D341Med (cell line): ENCODE measurements around the gene RAB27A.
"Not testable (repeated sequence)": the region's sequence is repeated elsewhere in the genome, so short reads cannot be mapped to it uniquely, and the experiment has no call there.

Experiments used
- DNase-seq: peaks from one replicate; pipeline ENCODE4 v3.0.0; 2012; ENCODE audit warnings: low spot score

Gene RAB27A

DNA sequence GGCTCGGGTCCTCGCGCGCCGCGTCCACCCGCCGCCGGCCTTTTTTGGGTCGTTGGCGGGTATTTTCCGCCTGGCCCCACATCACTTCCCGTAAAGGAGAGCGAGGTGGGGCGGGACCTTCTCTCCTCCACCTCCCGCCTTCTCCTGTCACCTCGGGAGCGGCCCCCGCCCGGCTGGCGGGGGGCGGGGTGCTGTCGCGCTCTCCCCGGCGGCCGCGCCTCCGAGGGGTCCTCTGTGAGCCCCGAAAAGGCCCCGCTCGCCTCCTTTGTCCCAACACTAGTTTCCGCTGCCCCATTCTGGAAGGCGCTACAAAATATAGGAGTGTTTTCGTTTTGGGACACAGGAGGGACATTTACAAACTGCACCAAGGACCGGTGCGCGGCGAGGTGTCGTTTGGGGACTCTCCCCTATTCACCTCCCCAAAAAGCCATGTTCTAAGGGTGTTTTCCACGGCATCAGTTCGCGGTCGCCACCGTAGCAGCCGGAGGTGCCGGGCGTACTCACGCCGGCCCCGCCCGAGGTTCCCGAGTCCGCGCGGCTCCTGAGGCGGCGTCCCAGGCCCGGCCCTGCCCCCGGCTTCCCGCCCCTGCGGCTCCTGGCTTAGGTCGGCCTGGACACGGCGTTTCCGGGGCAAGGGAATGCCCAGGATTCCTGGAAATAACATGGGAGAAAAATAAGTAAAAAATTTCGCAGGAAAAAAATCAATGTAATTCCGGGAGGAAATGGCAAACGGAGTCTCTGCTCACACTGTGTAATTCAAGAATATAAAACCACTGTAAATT lies at the start of gene RAB27A:
Gene RAB27A, minus strand, starts transcription at position 68 of the 782 bp plus-strand sequence. CDS start 54,879 bp downstream, outside the sequence.
- DNase-seq, result peak; percentile 80

DNA sequence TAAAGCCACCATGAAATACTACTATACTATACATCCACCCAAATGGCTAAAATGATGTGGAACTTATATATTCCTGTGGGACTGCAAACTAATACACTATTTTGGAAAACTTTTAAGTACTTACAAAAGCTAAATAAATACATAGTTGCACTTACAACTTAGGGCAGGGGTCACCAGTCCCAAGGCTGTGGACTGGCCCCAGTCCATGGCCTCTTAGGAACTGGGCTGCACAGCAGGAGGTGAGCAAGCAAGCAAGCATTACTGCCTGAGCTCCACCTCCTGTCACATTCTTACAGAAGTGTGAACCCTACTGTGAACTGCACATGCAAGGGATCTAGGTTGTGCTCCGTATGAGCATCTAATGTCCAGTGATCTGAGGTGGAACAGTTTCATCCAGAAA lies 47.5 kb upstream of the RAB27A start:
- DNase-seq, result no peak

DNA sequence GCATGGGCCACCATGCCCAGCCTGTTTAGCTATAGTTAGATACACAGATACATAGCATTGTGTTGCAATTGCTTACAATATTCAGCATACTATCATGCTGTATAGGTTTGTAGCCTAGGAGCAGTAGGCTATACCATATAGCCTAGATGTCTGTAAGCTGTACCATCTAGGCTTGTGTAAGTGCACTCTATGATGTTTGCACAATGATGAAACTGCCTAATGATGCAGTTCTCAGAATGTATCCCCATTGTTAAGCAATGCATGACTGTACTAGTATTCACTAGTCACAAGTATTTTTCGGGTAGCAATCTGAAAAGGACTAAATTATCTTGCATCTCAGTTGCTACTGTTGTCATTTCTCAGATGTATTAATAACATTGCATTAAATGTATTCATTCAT lies 45.4 kb upstream of the RAB27A start:
- no peak for DNase-seq

DNA sequence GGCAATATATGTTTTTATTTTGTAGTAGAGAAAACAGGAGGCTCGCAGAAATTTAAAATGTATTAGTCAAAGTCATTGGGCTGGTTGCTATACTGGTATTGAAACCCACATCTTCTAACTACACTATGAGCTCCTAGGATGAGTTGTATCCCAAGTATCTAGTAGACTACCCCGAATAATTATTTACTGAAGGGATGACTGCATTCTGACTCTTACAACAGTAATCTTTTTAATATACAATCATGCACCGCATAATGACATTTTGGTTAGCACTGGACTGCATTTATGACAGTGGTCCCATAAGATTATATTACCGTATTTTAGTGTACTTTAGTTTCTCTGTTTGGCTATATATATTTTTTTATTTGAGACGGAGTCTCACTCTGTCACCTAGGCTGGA lies 44.8 kb upstream of the RAB27A start:
- DNase-seq, result no peak

DNA sequence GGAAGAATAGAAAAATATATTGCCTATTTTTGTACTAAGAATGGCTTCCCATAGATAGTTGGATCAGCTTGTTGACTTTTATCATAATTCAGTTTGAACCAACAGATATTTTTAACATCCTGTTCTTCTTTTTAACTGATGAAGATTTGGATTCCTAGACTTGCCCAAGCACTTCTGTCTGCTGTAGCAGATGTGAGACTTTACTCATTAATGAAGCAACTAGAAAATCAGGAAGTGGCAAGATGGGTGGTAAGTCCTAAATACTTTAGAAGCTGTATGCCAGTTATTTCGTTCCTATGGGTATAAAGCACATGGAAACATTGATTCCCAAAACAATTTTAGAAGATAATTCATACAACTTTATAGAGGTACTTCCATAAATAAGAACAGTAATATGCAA lies 37.8 kb upstream of the RAB27A start:
- no peak for DNase-seq

DNA sequence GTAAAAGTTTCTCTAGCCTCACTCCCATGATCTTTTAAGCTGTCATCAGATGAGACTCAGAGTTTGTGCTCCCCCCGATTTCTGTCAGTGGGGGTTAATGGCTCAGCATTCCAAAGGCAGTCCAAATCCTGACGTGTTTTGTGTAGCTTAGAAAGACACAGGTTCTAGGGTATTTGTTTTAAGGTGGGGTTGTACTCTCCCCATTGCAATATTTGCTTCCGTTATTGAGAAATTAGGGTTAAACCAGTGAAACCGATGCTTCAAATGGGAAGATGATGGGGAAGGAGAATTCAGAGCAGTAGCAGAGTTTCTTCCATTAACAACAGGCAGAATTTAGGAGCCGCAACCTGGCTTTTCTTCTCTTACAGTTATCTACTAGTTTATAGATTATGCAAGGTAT lies 32.9 kb upstream of the RAB27A start:
- DNase-seq, result no peak

DNA sequence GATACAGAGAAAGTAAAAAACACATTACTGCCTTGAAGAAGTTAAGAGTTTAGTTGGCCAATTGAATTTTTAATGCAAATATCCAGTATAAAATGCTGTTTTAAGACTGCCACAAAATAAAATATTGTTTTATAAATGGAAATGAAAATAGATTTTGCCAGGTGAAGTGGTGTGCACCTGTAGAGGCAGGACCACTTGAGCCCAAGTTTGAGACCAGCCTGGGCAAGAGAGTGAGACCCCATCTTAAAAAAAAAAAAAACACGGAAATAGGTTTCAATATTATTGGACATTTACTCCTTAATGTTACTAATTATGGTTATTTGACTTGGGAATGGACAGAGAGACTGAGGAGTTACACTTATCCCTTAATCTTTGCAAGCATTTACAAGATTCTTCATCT lies 31.4 kb upstream of the RAB27A start:
- no peak for DNase-seq

DNA sequence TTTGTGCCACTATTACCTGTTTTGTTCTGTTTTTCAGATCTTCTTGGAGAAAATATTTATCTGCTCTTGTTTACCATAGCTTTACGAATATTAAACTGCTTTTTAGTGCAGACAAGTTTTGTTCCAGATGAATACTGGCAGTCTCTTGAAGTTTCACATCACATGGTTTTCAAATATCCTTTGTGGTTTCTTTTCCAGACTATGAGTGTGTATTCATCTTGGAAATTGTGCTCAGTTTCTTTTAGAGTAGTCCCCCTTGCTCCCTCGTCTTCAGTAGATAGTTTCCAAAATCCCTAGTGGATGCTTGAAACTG lies 30.6 kb upstream of the RAB27A start:
- no peak for DNase-seq

DNA sequence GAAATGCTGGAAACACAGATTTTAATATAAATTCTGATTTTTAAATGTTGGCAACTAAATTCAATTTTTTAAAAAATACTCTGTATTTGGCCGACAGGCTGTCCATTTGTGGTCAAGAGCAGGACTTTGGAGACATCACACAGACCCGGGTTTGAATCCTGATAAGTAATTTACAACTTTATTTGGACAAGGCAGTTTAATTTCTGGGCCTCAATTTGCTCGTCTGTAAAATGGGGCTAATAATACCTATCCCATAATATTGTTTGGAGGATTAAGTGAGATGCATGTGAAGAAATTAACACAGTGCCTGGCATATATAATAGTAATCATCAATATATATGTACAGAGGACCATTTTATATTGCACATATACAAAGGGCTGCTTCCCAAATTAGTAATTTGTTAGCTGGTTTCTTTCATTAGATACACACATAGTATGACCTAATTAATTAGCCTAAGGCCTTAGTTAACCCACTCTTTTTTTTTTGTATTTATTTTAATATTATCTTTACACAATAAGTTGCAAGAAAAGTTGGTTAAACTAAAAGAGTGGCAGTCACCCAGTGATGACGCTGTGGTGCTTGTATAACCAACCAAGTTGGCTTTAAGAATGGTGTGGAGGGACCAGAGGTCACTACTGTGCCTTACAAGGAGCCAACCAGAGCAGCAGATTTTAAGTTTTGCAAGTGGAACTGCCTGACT lies 30.1 kb upstream of the RAB27A start:
- no peak for DNase-seq

DNA sequence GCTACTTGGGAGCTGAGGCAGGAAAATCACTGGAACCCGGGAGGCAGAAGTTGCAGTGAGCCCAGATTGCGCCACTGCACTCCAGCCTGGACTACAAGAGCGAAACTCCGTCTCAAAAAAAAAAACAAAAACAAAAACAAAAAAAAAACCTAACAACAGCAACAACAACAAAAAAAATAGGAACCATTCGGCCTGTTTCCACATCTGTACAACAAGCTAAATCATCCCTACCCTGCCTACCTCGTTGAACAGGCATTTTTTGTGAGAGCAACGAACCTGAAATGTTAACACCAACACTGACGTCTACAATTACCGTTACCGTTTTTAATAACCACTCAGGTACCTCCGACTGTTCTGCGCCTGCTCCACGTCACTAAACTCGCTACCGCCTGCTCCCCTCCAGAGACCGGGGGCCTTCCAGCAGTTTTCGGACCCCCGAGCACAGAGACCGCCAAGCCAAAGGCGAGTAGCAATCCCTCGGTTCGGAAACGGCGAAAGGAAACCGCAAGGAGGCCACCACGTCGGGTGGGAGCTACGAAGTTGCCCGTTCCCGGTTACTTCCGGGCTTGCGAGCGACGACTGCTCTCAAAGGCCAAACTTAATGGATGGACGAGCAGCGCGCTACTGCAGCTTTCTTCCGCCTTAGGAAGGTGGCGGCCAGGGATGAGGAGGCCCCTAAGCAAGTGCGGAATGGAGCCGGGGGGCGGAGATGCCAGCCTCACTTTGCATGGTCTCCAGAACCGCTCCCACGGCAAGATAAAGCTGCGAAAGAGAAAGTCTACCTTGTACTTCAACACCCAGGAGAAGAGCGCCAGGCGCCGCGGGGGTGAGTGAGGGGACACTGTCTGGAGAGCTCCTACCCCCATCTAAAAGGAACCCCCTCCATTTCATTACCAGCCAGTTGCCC lies 29.2 kb upstream of the RAB27A start, which contains the start of the genes PIGB and PIGBOS1:
Gene PIGB, plus strand, starts transcription at position 635 of the 907 bp plus-strand sequence. Its CDS starts 29 bp downstream, at position 664.
Gene PIGBOS1, minus strand, starts transcription at position 536 of the 907 bp plus-strand sequence. CDS start 1,331 bp downstream, outside the sequence.
- DNase-seq, result peak; percentile 90

DNA sequence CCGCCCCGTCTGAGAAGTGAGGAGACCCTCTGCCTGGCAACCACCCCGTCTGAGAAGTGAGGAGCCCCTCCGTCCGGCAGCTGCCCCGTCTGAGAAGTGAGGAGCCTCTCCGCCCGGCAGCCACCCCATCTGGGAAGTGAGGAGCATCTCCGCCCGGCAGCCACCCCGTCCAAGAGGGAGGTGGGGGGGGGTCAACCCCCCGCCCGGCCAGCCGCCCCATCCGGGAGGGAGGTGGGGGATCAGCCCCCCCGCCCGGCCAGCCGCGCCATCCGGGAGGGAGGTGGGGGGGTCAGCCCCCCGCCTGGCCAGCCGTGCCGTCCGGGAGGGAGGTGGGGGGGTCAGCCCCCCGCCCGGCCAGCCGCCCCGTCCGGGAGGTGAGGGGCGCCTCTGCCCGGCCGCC lies 13.2 kb upstream of the RAB27A start:
- DNase-seq, result not testable (repeated sequence)

DNA sequence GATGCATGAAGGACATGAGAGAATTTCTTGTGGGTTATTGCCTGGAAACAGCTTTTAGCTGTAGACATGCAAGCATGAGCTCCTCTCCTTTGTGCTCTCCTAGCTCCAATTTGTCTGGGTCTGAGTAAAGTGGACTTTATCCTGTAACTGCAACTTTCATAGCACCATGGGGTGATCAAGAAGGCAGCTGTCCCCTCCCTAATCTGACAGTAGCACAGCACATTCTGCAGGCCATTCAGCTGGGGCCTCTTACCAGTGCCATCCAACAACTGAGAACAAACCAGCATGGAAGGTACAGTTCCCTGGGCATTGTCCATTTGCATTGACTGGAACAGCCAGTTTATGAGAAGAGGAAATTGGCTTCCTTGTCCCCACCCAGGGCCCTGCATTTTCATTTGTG lies 7.7 kb upstream of the RAB27A start:
- no peak for DNase-seq

DNA sequence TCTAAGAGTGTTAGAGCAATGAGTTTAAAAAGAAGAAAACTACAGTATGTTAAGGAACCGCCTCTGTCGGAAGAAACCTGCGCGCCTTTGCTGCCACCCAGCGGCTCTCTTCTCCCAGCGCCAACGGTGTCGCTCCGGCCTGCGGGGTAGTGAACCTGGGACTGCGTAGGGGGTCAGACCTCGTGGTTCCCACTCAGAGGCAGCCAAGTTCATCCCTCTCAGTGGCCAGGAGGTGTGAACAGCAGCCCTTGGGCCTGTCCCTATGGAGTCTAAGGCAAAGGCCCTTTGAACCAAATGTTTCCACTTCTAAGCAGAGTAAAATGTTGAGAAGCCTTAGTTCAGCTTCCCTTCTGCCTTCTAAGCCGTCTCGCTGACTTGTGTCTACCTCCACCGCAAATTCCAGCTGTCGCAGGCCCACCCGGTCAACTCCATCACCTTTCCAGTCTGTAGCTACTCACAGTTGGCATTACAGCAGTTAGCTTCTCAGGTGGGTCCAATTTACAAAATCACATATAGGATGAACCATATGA lies 980 bp upstream of the RAB27A start:
- DNase-seq, result peak; percentile 89

DNA sequence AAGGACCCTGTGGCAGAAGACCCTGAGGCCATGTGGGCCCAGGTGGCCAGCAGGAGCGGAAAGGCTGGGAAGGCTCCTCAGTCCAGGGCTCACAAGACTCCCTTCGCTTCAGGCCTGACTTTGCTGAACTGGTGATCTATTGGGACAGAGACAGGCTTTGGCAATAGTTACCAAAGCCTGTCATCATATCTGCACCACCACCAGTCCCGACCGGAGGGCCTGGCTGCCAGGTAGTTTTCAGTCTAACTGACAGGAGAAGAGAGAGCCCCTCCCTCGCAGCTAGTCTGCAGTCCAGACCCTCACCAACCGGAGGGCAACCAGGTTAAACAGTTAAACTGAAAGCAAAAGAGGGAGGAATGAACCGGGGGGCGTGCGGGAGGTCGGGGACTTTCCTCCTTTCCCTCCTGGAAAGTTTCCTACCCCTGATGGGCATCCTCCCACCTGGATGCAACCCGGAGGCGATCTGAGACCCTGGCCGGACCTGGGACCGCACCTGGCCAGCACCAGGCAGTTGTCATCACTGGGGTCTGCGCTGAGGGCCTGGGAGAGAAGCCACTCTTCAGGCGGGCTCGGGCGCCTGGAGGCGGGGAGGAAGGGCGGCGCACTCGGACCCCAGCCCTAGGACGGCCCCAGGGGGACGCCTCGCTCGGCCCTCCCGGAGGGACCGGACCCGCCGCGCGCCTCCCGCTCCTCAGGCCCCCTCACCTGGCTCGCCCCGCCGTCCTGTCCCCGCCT lies 435 bp downstream of the RAB27A start:
- DNase-seq, result peak; percentile 44

DNA sequence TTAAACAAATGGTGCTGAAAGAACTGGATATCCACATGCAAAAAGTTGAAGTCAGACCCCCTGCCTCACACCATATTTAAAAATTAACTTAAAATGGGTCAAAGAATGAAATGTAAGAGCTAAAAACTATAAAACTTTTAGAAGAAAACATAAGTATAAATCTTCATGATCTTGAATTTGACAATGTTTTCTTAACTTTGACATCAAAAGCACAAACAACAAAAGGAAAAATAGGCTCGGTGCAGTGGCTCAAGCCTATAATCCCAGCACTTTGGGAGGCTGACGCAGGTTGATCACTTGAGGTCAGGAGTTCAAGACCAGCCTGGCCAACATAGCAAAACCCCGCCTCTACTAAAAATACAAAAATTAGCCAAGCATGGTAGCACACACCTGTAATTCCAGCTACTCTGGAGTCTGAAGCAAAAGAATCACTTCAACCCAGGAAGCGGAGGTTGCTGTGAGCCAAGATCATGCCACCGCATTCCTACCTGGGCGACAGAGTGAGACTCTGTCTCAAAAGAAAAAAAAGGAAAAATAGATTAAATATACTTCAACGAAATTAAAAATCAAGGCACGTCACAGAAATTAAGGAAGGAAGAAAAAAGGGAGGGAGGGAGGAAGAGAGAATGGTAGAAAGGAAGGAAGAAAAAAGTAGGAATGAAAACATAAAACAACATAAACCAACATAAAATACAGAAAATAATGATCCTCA lies 1.5 kb downstream of the RAB27A start:
- DNase-seq, result no peak

DNA sequence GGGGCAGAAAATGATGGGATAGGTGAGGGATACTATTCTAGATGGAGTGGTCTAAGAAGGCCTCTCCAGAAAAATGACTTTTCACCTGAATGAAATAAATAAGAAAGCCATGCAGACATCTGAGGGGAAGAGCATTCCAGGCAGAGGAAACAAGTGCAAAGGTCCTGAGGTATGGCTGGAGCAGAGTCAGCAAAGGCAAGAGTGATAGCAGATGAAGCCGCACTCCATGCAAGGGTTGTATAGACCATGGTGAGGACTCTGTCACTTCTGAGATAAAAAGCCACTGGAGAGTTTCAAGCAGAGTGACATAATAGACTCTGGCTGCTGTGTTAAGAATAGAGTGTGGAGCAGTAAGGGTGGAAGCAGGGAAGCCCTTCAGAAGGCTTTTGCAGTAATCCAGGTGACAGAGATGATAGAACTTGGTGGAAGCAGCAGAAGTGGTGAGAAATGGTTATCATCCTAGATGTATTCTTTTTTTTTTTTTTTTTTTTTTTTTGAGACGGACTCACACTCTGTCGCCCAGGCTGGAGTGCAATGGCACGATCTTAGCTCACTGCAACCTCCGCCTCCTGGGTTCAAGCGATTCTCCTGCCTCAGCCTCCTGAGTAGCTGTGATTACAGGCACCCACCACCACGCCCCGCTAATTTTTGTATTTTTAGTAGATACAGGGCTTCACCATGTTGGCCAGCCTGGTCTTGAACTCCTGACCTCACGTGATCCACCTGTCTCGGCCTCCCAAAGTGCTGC lies 3.0 kb downstream of the RAB27A start:
- DNase-seq, result not testable (repeated sequence)

DNA sequence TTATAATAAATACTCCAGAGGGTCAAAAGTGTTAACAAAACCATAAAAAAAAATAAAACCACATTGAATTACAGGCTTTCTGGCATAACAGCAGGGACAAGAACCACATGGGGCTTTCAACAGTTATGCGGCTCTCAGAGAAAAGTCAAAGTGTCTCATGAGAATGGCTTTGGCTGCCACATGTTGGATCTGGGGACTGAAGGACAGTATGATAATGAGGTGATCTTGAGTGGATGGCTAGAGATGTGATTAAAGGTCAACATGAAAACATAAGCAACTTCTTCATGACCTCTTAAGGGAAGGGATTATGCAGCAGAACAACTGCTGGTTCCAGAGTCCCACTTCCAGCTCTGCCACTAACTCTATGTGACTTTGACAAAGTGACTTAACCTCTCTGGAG lies 5.2 kb downstream of the RAB27A start:
- DNase-seq, result no peak

DNA sequence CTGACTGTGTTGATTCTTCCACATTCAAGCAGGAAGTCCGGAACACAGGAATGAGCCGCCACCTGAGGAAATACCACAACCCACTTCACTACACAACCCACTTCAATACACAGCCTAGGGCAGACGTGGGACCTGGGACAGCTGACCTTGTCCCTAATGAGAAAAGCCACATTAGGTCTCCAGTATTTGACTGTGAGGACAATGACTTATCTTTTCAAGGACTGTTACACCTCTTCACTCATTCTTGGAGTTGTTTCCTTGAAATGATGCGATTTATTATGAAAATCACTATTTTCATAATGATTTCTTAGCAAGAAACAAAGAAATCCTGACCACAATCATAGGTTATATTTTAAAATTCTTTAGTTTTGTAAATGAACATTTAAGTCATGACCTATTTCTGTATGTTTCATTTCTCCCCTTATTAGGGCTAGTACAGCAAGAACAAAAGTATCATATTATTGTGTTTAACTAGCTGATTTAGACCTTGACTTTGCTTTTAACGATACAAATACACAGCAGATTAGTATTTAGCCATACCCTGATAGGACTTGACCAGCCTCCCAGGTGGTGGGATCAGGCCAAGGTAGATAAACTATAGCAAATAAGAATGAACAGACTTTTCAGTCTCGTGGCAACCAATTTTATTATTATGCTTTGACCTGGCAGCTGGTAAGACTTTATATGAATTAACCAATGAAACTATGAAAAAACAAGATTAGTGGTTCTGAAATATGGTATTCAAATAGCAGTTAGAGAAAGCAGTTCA lies 6.0 kb downstream of the RAB27A start:
- DNase-seq, result no peak

DNA sequence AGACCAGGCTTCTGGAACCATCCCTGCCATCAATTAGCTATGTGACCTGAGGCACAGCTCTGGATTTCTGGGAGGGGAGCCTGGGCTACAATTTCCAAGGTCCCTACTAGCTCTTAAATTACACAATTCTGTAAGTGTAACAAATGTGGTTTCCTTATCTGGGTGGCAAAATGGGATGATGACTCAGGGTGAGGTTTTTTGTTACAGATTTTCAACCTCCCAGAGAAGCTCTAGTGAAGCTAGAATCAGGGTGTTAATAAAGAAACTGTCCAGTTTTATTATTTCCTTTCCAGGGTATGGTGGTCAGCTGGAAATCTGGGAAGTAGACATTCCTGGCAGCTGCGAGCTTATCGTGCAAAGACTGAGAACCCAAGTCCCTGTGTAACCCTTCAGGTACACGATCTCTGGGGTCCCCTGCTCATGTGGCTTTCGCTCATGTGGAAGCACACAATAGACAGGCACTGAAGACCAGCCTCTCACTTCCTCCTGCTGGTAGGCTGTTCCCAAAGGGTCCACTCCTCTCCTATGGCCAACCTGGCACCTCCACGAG lies 7.3 kb downstream of the RAB27A start:
- DNase-seq, result no peak
